NOMO-1 treated with dmso at 0.1 percent for 144 hours (cell line): Measurements from ENCODE around the gene SH3D19.

Experiments used
- DNase-seq: peaks from one replicate; lab custom pipeline; 2025; ENCODE audit not compliant: unreplicated experiment; lab: John Stamatoyannopoulos, UW

The SH3D19 gene

GRCh38 chr4:151202381-151202780, 123.0 kb downstream of the SH3D19 start:
- no peak for DNase-seq

GRCh38 chr4:151199319-151200190, 125.8 kb downstream of the SH3D19 start:
- DNase-seq = no peak

GRCh38 chr4:151198748-151199147, 126.7 kb downstream of the SH3D19 start:
- DNase-seq = no peak

- no peak for DNase-seq
These were observed 128.2 kb downstream of the SH3D19 start for GRCh38 chr4:151197247-151197646.

GRCh38 chr4:151195801-151196200, 129.6 kb downstream of the SH3D19 start:
- no peak for DNase-seq

GRCh38 chr4:151193414-151193813, 132.0 kb downstream of the SH3D19 start:
- no peak for DNase-seq

- DNase-seq = no peak
These were observed 132.7 kb downstream of the SH3D19 start for GRCh38 chr4:151192556-151193235.

GRCh38 chr4:151184523-151185458, 140.6 kb downstream of the SH3D19 start:
- DNase-seq = no peak

GRCh38 chr4:151182455-151182996, 142.9 kb downstream of the SH3D19 start:
- DNase-seq = no peak

GRCh38 chr4:151176685-151177084, 148.7 kb downstream of the SH3D19 start:
- DNase-seq = no peak

GRCh38 chr4:151175754-151176631, 149.4 kb downstream of the SH3D19 start:
- DNase-seq = no peak

GRCh38 chr4:151175233-151175632, 150.2 kb downstream of the SH3D19 start:
- no peak for DNase-seq

- no peak for DNase-seq
These were observed 150.6 kb downstream of the SH3D19 start for GRCh38 chr4:151174784-151175183.

GRCh38 chr4:151173871-151174270, 151.5 kb downstream of the SH3D19 start:
- DNase-seq = no peak

GRCh38 chr4:151169900-151170299, 155.5 kb downstream of the SH3D19 start:
- DNase-seq = no peak

GRCh38 chr4:151169223-151169622, 156.2 kb downstream of the SH3D19 start:
- DNase-seq = no peak

- no peak for DNase-seq
These were observed 157.8 kb downstream of the SH3D19 start for GRCh38 chr4:151167561-151167960.

GRCh38 chr4:151166636-151167035, 158.8 kb downstream of the SH3D19 start:
- DNase-seq = no peak

- DNase-seq = no peak
These were observed 160.0 kb downstream of the SH3D19 start for GRCh38 chr4:151165205-151166000.
